ENCODE results near the gene TBX15.

TBX15 gene

GRCh38 chr1:118890851-118891384 is 97.2 kb downstream of the TBX15 start:
- no peaks in the 10 kb centered on the region for H3K4me1 ChIP-seq (ENCODE audit: insufficient read depth, low read length)
- no peak overlapping the region for H2AFZ ChIP-seq (ENCODE audit: low read depth, low read length)
- no peaks in the 10 kb centered on the region for H3K27me3 ChIP-seq (ENCODE audit: insufficient read depth, low read length)
- no peaks in the 10 kb centered on the region for H3K9me3 ChIP-seq (ENCODE audit: low read length)
- H3K36me3 ChIP-seq (ENCODE audit: insufficient read depth, low read length) = no peaks in the 10 kb centered on the region
- no peak overlapping the region for H3K4me3 ChIP-seq (ENCODE audit: low read length)

- Histone ChIP-seq H3K36me3 (ENCODE audit: insufficient read depth, low read length) (no peaks in the 10 kb centered on the region), H3K4me3 (ENCODE audit: low read length) (no peak overlapping the region)
These were observed 103.2 kb downstream of the TBX15 start for GRCh38 chr1:118884946-118885345.

DNA sequence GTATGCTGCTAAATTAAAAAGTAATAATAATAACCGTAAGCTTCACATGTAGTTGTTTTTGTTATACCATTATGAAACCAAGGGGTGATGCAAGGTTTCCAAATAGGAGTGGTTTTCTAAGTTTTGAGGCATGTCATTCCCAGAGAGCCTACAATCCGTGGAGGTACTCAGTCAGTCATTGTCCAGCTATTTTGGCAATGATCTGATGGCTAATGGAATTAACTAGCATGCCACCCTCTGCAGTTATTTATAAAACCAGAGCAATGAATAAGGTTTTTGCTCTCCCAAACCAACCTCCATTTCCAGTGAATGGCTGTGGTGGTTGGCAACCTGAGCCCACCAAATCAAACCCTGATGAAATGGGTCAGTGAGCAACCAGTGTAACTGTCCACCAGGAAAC is 106.4 kb downstream of the TBX15 start:
- Histone ChIP-seq H3K36me3 (ENCODE audit: insufficient read depth, low read length) (no peaks in the 10 kb centered on the region), H3K9me3 (ENCODE audit: low read length) (no peaks in the 10 kb centered on the region), H2AFZ (ENCODE audit: low read depth, low read length) (no peak overlapping the region), H3K4me1 (ENCODE audit: insufficient read depth, low read length) (no peaks in the 10 kb centered on the region), H3K27me3 (ENCODE audit: insufficient read depth, low read length) (no peaks in the 10 kb centered on the region), H3K4me3 (ENCODE audit: low read length) (no peak overlapping the region)

More at GRCh38 chr1:118884946-118885345, 103.2 kb downstream of the TBX15 start:
- no peaks in the 10 kb centered on the region for H3K9me3 ChIP-seq (ENCODE audit: low read length)
- H3K27me3 ChIP-seq (ENCODE audit: insufficient read depth, low read length) = no peaks in the 10 kb centered on the region
- no peak overlapping the region for H2AFZ ChIP-seq (ENCODE audit: low read depth, low read length)
- H3K4me1 ChIP-seq (ENCODE audit: insufficient read depth, low read length) = no peaks in the 10 kb centered on the region

DNA sequence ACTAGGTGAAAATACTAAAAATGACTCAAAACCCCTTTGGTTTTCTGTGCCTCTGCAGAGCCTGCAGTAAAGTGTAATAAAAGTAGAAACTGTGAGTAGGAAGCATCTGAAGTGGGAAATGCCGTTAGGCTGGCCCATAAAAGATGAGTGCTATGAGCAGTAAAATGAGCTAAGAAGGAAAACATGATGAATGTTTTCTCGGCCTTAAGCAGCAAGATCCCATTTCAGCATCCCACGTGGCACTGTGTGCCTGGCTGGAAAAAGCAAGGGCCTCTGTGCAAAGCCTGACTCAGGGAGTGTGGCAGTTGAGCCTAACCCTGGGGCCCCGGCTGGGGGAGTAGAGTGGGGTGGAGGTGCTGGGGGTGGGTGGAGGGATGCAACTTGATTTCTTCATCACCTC is 109.5 kb downstream of the TBX15 start:
- Histone ChIP-seq H3K36me3 (ENCODE audit: insufficient read depth, low read length) (no peaks in the 10 kb centered on the region), H3K27me3 (ENCODE audit: insufficient read depth, low read length) (no peaks in the 10 kb centered on the region), H3K4me3 (ENCODE audit: low read length) (no peak overlapping the region), H3K9me3 (ENCODE audit: low read length) (no peaks in the 10 kb centered on the region), H2AFZ (ENCODE audit: low read depth, low read length) (no peak overlapping the region), H3K4me1 (ENCODE audit: insufficient read depth, low read length) (no peaks in the 10 kb centered on the region)

GRCh38 chr1:118877668-118878396 is 110.3 kb downstream of the TBX15 start:
- Histone ChIP-seq H3K9me3 (ENCODE audit: low read length) (no peaks in the 10 kb centered on the region), H3K4me3 (ENCODE audit: low read length) (no peak overlapping the region)

GRCh38 chr1:118871582-118872171 is 116.5 kb downstream of the TBX15 start:
- no peak overlapping the region for H2AFZ ChIP-seq (ENCODE audit: low read depth, low read length)
- no peaks in the 10 kb centered on the region for H3K27me3 ChIP-seq (ENCODE audit: insufficient read depth, low read length)
- no peak overlapping the region for H3K4me3 ChIP-seq (ENCODE audit: low read length)
- no peaks in the 10 kb centered on the region for H3K9me3 ChIP-seq (ENCODE audit: low read length)
- H3K36me3 ChIP-seq (ENCODE audit: insufficient read depth, low read length) = no peaks in the 10 kb centered on the region
- H3K4me1 ChIP-seq (ENCODE audit: insufficient read depth, low read length) = no peaks in the 10 kb centered on the region

More at GRCh38 chr1:118877668-118878396, 110.3 kb downstream of the TBX15 start:
- Histone ChIP-seq H3K4me1 (ENCODE audit: insufficient read depth, low read length) (no peaks in the 10 kb centered on the region), H3K36me3 (ENCODE audit: insufficient read depth, low read length) (no peaks in the 10 kb centered on the region), H3K27me3 (ENCODE audit: insufficient read depth, low read length) (no peaks in the 10 kb centered on the region), H2AFZ (ENCODE audit: low read depth, low read length) (no peak overlapping the region)

- Histone ChIP-seq H3K36me3 (ENCODE audit: insufficient read depth, low read length) (no peaks in the 10 kb centered on the region), H2AFZ (ENCODE audit: low read depth, low read length) (no peak overlapping the region), H3K27me3 (ENCODE audit: insufficient read depth, low read length) (no peaks in the 10 kb centered on the region), H3K9me3 (ENCODE audit: low read length) (no peaks in the 10 kb centered on the region), H3K4me1 (ENCODE audit: insufficient read depth, low read length) (no peaks in the 10 kb centered on the region), H3K4me3 (ENCODE audit: low read length) (no peak overlapping the region)
These were observed 119.8 kb downstream of the TBX15 start for GRCh38 chr1:118868387-118868786.

DNA sequence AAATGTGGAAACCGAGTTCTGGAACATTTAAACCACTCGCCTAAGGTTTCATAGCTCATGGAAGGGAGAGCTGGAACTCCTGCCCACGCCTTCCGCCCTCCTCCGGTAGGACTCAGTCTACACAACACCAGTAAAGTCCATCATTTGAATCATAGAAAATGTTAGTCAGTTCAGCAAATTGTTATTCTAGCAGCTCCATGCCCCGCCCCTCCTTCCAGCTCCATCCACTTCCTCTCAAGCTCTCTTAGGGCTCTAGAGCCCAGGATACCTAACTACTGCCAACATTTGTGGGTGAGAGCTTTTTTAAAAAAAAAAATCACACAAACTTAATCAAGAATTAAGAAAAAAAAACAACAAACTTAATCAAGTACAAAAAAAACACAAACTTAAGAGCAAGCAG is 121.8 kb downstream of the TBX15 start:
- Histone ChIP-seq H3K4me3 (ENCODE audit: low read length) (no peak overlapping the region), H3K27me3 (ENCODE audit: insufficient read depth, low read length) (no peaks in the 10 kb centered on the region), H3K36me3 (ENCODE audit: insufficient read depth, low read length) (no peaks in the 10 kb centered on the region), H3K4me1 (ENCODE audit: insufficient read depth, low read length) (no peaks in the 10 kb centered on the region), H3K9me3 (ENCODE audit: low read length) (no peaks in the 10 kb centered on the region), H2AFZ (ENCODE audit: low read depth, low read length) (no peak overlapping the region)

DNA sequence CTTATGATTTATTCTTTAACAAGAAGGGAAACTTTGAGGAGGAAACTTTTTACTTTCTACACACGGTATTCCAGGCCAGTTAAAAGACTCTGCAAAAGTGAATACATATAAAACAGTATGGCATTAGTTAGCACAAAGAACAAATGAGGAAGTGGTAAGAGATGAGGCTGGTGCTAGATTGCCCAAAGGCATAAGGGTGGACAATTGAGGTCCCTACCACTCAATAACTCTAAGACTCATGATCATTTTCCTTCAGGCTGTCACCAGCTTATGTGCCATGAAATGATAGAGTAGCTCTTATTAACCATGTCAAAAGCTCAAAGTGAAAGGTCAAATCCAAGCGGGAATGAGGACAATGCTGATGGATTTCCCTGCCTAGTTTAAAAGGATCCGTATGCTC is 124.5 kb downstream of the TBX15 start:
- Histone ChIP-seq H3K36me3 (ENCODE audit: insufficient read depth, low read length) (no peaks in the 10 kb centered on the region), H3K9me3 (ENCODE audit: low read length) (no peaks in the 10 kb centered on the region), H3K4me1 (ENCODE audit: insufficient read depth, low read length) (no peaks in the 10 kb centered on the region), H3K4me3 (ENCODE audit: low read length) (no peak overlapping the region), H2AFZ (ENCODE audit: low read depth, low read length) (no peak overlapping the region), H3K27me3 (ENCODE audit: insufficient read depth, low read length) (no peaks in the 10 kb centered on the region)

GRCh38 chr1:118862755-118863154 is 125.4 kb downstream of the TBX15 start:
- Histone ChIP-seq H3K9me3 (ENCODE audit: low read length) (no peaks in the 10 kb centered on the region), H3K36me3 (ENCODE audit: insufficient read depth, low read length) (no peaks in the 10 kb centered on the region), H3K4me1 (ENCODE audit: insufficient read depth, low read length) (no peaks in the 10 kb centered on the region), H2AFZ (ENCODE audit: low read depth, low read length) (no peak overlapping the region), H3K4me3 (ENCODE audit: low read length) (no peak overlapping the region), H3K27me3 (ENCODE audit: insufficient read depth, low read length) (no peaks in the 10 kb centered on the region)

- Histone ChIP-seq H3K27me3 (ENCODE audit: insufficient read depth, low read length) (no peaks in the 10 kb centered on the region), H3K9me3 (ENCODE audit: low read length) (no peaks in the 10 kb centered on the region), H3K36me3 (ENCODE audit: insufficient read depth, low read length) (no peaks in the 10 kb centered on the region), H3K4me3 (ENCODE audit: low read length) (no peak overlapping the region), H3K4me1 (ENCODE audit: insufficient read depth, low read length) (no peaks in the 10 kb centered on the region), H2AFZ (ENCODE audit: low read depth, low read length) (no peak overlapping the region)
These were observed 126.9 kb downstream of the TBX15 start for GRCh38 chr1:118861216-118861615.

DNA sequence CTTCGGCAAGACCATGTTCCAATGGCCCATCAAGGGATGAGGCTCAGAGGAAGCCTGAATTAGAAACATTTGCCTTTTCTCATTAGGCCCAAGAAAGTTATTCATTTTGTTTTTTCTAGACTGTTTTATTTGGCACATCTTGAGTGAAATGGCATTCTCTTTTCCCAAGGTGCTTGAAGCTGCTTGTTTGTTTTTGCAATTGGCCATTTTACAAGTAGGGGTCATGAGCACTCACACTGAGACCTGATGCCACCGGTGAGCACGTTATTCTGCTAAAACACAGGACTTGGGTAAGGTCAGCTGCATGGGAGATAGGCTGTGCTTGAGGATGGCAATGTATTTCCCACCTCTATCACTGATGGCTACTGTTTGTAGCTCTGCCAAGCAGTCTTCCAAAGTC is 128.1 kb downstream of the TBX15 start:
- Histone ChIP-seq H3K4me1 (ENCODE audit: insufficient read depth, low read length) (no peaks in the 10 kb centered on the region), H3K27me3 (ENCODE audit: insufficient read depth, low read length) (no peaks in the 10 kb centered on the region), H3K36me3 (ENCODE audit: insufficient read depth, low read length) (no peaks in the 10 kb centered on the region), H2AFZ (ENCODE audit: low read depth, low read length) (no peak overlapping the region), H3K9me3 (ENCODE audit: low read length) (no peaks in the 10 kb centered on the region), H3K4me3 (ENCODE audit: low read length) (no peak overlapping the region)

- Histone ChIP-seq H3K4me3 (ENCODE audit: low read length) (no peak overlapping the region), H3K36me3 (ENCODE audit: insufficient read depth, low read length) (no peaks in the 10 kb centered on the region), H2AFZ (ENCODE audit: low read depth, low read length) (no peak overlapping the region), H3K4me1 (ENCODE audit: insufficient read depth, low read length) (no peaks in the 10 kb centered on the region), H3K9me3 (ENCODE audit: low read length) (no peaks in the 10 kb centered on the region), H3K27me3 (ENCODE audit: insufficient read depth, low read length) (no peaks in the 10 kb centered on the region)
These were observed 141.7 kb downstream of the TBX15 start for GRCh38 chr1:118846443-118846842.

Data from neuron (in vitro differentiated cells).